Measurements from ENCODE around the gene NRF1. TPM values are rescaled to one million over a fixed set of nuclear protein-coding genes. Genes with fewer than 3 reads are reported as not detected.

The NRF1 gene
- total RNA-seq, 1 experiment from 2014 or later, result 14.0 TPM

DNA sequence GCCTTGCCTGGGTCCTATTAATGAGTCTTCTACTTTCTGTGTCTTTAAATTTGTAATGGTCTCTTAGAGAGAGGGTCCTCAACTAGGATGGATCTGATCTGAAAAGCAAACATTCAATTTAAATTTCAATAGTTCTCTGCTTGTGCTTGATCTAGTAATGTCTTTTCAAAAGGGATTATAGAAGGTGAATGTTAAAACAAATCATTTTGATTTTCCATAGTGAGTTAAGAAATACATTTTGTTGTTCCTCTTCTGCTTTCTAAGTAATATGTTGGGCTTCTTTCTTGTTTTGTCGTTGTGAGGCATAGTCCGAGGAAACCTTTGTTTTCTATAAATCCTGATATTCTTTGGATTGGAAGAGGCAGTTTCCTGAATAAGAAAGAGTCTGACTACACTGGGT is 18.8 kb downstream of the NRF1 start:
- in situ Hi-C loops (cut with HindIII; ENCODE audit: low pct_unique_long_range_greater_than_20kb, low sequenced_read_pairs), result no loop called here
- no peak overlapping the region for H3K27ac ChIP-seq (ENCODE audit: low read length)
- peaks cover 5% of the 10 kb centered on the region; the same call in 1 of the 2 replicates for H3K4me1 ChIP-seq (ENCODE audit: control insufficient read depth, insufficient read depth, low read length)
- no peak for TF ChIP-seq SIN3A (IDR thresholded peaks at IDR 0.05; ENCODE audit: borderline replicate concordance, insufficient read depth, low read depth, low read length)
- no peak for TF ChIP-seq POLR2AphosphoS5 (IDR thresholded peaks at IDR 0.05; ENCODE audit: low read depth, low read length)
- TF ChIP-seq TCF7L2 (IDR thresholded peaks at IDR 0.05; ENCODE audit: low read depth, low read length), result no peak
- TF ChIP-seq, protein P1, sequence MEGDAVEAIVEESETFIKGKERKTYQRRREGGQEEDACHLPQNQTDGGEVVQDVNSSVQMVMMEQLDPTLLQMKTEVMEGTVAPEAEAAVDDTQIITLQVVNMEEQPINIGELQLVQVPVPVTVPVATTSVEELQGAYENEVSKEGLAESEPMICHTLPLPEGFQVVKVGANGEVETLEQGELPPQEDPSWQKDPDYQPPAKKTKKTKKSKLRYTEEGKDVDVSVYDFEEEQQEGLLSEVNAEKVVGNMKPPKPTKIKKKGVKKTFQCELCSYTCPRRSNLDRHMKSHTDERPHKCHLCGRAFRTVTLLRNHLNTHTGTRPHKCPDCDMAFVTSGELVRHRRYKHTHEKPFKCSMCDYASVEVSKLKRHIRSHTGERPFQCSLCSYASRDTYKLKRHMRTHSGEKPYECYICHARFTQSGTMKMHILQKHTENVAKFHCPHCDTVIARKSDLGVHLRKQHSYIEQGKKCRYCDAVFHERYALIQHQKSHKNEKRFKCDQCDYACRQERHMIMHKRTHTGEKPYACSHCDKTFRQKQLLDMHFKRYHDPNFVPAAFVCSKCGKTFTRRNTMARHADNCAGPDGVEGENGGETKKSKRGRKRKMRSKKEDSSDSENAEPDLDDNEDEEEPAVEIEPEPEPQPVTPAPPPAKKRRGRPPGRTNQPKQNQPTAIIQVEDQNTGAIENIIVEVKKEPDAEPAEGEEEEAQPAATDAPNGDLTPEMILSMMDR (IDR thresholded peaks at IDR 0.05), result no peak
- TF ChIP-seq, protein P2, sequence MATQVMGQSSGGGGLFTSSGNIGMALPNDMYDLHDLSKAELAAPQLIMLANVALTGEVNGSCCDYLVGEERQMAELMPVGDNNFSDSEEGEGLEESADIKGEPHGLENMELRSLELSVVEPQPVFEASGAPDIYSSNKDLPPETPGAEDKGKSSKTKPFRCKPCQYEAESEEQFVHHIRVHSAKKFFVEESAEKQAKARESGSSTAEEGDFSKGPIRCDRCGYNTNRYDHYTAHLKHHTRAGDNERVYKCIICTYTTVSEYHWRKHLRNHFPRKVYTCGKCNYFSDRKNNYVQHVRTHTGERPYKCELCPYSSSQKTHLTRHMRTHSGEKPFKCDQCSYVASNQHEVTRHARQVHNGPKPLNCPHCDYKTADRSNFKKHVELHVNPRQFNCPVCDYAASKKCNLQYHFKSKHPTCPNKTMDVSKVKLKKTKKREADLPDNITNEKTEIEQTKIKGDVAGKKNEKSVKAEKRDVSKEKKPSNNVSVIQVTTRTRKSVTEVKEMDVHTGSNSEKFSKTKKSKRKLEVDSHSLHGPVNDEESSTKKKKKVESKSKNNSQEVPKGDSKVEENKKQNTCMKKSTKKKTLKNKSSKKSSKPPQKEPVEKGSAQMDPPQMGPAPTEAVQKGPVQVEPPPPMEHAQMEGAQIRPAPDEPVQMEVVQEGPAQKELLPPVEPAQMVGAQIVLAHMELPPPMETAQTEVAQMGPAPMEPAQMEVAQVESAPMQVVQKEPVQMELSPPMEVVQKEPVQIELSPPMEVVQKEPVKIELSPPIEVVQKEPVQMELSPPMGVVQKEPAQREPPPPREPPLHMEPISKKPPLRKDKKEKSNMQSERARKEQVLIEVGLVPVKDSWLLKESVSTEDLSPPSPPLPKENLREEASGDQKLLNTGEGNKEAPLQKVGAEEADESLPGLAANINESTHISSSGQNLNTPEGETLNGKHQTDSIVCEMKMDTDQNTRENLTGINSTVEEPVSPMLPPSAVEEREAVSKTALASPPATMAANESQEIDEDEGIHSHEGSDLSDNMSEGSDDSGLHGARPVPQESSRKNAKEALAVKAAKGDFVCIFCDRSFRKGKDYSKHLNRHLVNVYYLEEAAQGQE (IDR thresholded peaks at IDR 0.05; ENCODE audit: insufficient read depth in 1 of 2, low read depth in 2 of 2, low read length in 1 of 2), result no peak
- DNase-seq (ENCODE audit: low read depth, low spot score) (no peak), ATAC-seq (no peak)
- H3K36me3 ChIP-seq (ENCODE audit: control insufficient read depth, insufficient read depth, low read length), result no peaks in the 10 kb centered on the region
- H3K9me3 ChIP-seq (ENCODE audit: control insufficient read depth, insufficient read depth, low read depth, low read length), result no peaks in the 10 kb centered on the region
- H3K27me3 ChIP-seq (ENCODE audit: control insufficient read depth, insufficient read depth, low read length), result no peaks in the 10 kb centered on the region
- intact Hi-C loops (cut with micrococcal nuclease; ENCODE audit: unreplicated experiment), result loop anchor here (10.0 kb wide), 1 partner anchor 266 kb away; no protein-coding TSS in a partner anchor
- H3K4me3 ChIP-seq (ENCODE audit: low read depth in 2 of 2, low read length in 2 of 2), result no peak overlapping the region
- TSS peak; percentile 8 for BruUV-seq (replicated peaks)
- CTCF ChIA-PET, result interaction anchor here (0.7 kb wide), 1 partner anchor 15 kb away, joined by 3 read pairs; no protein-coding TSS in a partner anchor
- POLR2A ChIA-PET, result interaction anchor here (0.5 kb wide), 1 partner anchor 16 kb away, joined by 6 read pairs; no protein-coding TSS in a partner anchor

DNA sequence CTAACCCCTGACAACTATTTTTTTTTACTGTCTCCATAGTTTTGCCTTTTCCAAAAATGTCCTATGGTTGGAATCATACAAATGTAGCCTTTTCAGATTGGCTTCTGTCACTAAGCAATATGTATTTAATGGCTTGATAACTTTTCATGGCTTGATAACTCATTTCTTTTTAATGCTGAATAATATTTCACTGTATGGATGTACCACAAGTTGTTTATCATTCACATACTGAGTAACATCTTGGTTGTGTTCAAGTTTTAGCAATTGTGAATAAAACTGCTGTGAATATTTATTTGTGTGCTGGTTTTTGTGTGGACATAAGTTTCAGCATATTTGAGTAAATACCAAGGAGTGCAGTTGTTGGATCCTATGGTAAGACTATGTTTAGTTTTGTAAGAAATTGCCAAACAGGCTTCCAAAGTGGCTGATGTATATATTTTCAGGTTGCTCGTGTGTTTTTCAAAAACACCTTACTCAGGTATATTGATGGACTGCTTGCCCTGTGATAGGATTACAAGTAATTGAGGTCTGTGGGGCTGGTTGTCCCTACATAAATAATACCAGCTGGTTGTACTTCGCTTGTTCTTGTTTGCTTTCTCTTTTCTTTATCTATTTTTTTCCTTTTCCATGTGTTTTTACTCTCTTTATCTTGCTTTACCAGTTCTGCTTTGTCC is 23.0 kb downstream of the NRF1 start:
- Histone ChIP-seq H3K27ac (ENCODE audit: low read length) (no peak overlapping the region), H3K4me1 (ENCODE audit: control insufficient read depth, insufficient read depth, low read length) (peaks cover 6% of the 10 kb centered on the region; the same call in 1 of the 2 replicates), H3K9me3 (ENCODE audit: control insufficient read depth, insufficient read depth, low read depth, low read length) (no peaks in the 10 kb centered on the region), H3K36me3 (ENCODE audit: control insufficient read depth, insufficient read depth, low read length) (no peaks in the 10 kb centered on the region), H3K27me3 (ENCODE audit: control insufficient read depth, insufficient read depth, low read length) (no peaks in the 10 kb centered on the region), H3K4me3 (ENCODE audit: low read depth in 2 of 2, low read length in 2 of 2) (no peak overlapping the region)
- in situ Hi-C loops (cut with HindIII; ENCODE audit: low pct_unique_long_range_greater_than_20kb, low sequenced_read_pairs), result no loop called here
- CTCF ChIA-PET, result interaction anchor here (0.6 kb wide), 2 partner anchors 37 to 381 kb away, joined by 3 to 14 read pairs; no protein-coding TSS in a partner anchor
- POLR2A ChIA-PET, result no interaction called here
- TF ChIP-seq TCF7L2 (IDR thresholded peaks at IDR 0.05; ENCODE audit: low read depth, low read length) (no peak), SIN3A (IDR thresholded peaks at IDR 0.05; ENCODE audit: borderline replicate concordance, insufficient read depth, low read depth, low read length) (no peak), POLR2AphosphoS5 (IDR thresholded peaks at IDR 0.05; ENCODE audit: low read depth, low read length) (no peak)
- TF ChIP-seq, protein P1 (IDR thresholded peaks at IDR 0.05), result no peak
- TF ChIP-seq, protein P2 (IDR thresholded peaks at IDR 0.05; ENCODE audit: insufficient read depth in 1 of 2, low read depth in 2 of 2, low read length in 1 of 2), result no peak
- intact Hi-C loops (cut with micrococcal nuclease; ENCODE audit: unreplicated experiment), result loop anchor here (10.0 kb wide), 1 partner anchor 270 kb away; no protein-coding TSS in a partner anchor
- ATAC-seq (no peak), DNase-seq (ENCODE audit: low read depth, low spot score) (no peak)
- no TSS peak for BruUV-seq (replicated peaks)
